HG03108 (cell line): ENCODE results near the gene MYO5A.

Source experiments
- ATAC-seq: cut with Tn5 transposase; IDR thresholded peaks from one replicate; pipeline ENCODE4 v1.9.1; 2021; ENCODE audit warnings: moderate library complexity; ENCODE audit not compliant: unreplicated experiment

Gene MYO5A

DNA sequence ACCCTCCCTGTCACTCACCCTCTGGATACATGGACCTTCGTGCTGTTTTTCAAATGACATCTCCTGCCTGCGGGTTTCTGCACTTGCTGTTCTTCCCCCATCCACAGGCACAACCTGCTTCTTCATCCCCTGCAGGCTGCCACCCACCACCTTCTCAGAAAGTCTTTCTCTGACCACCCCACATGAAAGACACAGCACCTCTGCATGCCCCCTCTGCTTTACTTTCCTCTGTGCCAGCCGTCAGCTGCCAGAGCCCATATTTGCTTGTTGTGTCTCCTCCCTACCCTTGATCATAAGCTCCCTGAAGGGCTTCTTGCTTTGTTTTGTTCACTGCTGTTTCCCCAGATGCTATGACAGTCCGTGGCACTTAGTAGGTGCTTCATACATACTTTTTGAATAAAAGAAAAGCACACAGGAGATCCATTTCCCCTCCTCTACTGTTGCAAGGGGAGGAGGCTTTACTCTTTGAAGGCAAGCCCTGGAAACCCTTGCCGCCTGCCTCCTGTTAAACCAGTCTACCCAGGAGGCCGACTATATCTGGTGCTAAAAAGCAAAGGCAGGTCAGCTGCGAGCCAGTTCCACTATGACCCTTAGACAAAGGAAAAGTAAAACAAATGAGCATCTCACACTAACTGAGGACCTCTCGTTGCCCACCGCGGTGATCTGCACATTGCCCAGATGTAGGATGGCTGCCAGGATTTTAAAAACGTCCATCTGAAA is 265.0 kb downstream of the MYO5A start:
- no peak for ATAC-seq

DNA sequence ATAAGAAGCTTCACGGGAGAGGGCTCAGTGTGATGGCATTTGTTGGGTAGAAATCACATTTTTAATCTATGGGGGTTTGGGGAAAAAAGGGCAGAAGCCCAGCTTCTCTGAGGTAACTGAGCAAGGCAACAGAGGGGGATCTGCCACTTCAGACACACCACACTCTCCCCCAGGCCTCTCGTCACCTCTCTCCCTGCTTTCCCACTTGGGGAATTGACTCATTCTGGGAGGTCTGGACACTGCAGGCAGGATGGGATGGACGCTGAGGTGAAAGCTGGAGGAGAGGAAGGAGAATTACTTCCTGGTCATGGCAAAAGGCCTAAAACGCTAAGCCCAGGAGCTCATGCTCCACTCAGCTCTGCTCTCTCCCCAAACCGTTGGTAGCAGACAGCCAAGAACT is 266.3 kb downstream of the MYO5A start:
- no peak for ATAC-seq

DNA sequence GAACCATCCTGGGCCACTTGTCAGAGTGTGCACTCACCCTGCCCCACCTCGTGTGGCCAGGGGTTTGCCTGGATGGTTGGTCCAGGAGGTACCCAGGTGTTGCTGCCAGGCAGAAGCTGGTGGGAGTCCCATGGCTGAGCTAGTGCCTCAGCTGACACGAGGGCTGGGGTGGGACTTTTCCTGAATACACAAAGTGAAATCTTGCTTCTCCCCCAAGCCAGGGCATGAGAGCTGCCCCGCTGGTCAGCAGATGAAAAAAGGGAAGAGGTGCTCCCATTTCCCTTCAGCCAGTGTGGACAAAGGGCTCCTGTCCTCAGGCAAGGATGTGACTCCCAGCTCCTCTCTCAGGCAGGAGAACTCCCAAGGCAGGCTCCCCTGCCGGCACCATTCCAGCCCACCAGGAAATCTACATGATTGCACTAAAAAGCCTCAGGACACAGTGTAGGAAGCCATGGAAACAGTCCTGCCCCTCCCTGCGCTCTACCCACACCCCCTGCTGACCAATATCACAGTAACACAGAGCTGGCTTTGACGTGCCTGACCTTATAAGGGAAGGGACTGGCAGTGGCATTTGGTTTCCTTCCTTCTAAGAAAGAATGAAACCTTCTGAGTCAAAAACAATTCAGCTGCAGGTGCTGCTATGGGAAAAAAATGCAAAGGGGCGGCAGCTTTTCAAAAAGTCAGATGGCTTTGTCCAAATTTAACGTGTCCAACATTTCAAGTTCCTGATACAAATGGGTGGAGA is 267.0 kb downstream of the MYO5A start:
- ATAC-seq, result peak; percentile 97

DNA sequence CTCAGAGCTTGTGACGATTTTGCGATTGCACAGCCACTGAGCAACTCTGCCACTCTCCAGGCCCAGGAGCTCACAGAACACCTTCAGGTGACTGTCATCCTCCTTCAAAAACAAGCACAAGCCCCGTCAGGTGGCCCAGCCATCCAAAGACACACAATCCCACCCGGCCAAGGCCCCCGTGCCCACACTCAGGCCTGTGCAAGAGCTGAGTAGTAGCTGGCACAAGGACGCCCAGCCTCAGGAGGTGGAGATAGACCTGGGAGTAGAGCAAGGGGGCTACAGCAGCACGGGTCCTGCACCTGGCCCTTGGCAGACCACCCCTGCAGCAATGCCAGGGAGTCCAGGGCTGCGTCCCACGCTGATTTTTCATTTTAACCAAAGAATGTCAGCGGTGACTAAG is 267.7 kb downstream of the MYO5A start:
- no peak for ATAC-seq

DNA sequence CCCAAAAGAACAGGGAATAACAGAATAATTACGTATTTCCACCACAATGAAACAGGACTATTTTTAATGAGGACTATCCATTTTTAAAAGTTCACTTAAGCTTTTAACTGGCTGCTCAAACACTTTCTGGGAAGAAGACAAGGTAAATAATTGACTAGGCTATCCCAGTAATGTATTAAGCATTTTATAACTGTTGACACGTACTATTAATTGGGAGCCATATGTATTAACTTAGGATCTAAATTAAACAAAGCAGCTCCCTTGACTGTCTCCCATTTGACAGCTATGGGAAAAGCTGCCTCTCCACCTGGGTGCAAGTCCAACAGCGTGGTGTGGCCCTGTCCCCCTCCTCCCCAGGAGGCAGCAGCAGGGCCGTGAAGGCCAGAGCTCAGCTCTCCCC is 269.2 kb downstream of the MYO5A start:
- ATAC-seq, result no peak

DNA sequence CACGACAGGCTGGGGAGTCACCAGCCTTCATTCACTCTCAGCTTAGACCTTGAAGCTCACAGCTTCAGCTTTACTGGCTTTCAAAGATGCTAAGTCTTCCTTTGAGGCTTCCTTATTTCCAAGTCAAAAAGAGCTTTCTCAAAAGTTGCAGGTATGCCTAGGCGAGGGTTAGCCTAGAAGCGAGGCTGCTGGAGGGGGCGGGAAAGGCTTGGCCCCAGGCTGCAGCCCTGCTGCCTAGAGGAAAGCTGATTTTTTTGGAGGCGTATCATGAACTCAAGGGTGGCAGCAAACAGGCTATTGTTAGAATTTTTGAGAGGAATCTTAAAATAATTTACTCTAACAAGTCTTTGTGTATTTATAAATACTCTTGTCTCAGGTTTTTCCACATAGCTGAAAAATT is 270.2 kb downstream of the MYO5A start:
- ATAC-seq, result no peak

DNA sequence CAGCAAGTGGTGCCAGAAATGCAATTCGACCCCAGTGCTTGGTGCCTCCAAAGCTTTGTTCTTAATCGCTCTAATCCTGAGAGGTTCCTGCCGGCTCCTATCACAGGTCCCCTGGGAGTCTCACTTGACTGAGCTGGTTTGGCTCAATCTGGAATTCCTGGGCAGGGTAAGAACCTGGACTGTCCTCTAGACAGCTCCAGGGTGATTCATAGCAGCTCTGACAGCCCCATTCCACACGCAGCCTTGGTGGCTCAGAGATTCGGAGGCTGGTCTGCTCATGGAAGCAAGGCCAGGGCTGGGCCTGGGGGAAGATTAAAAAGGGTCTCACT is 271.0 kb downstream of the MYO5A start:
- no peak for ATAC-seq
